ENCODE measurements around the gene OTUD7B. TPM values are rescaled to one million over a fixed set of nuclear protein-coding genes. Genes with fewer than 3 reads are reported as not detected.

Gene OTUD7B
- total and polyA plus RNA-seq, 9 of the 15 experiments (the other 6 are each of a cell fraction or from before 2014, with no cell fraction given) = 0.96 to 18.8 (median 7.4) TPM

DNA sequence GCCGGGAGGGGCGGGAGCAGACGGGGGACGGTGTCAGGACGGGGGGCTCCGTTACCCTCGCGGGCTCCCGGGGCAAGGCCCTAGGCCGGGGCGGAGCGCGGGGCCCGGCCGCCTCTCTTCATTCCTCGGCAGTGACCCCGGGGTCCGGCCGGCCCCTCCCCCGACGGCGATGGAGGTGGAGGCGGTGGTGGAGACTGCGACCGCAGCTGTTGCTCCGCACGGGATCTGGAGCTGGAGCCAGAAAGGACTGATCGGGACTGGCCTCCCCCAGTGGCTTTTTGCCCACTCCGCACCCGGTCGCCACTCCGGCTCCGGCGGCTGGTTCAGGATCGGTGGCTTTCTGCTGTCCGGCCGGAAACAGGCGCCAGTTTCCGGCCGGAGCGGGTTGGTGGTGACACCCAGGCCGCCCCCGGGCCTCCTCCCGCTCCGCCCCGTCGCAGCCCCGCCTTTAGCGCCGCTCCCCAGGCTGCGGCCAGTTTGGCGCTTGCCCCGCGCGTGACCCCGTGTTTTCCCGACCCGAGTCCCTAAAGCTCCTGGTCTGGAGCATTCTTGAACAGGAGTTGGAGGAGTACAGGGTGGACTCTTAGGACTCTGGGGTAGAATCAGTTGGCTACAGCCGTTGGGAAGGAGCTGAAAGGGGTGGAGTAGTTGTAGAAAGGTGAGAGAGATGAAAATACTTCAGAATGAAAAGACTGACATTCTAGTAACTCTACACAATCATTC, at the start of gene OTUD7B (continued):
- TF ChIP-seq ESRRB (CRISPR knock-in tag; IDR thresholded peaks at IDR 0.05; ENCODE audit: borderline replicate concordance) = no peak
- TF ChIP-seq, protein P1, sequence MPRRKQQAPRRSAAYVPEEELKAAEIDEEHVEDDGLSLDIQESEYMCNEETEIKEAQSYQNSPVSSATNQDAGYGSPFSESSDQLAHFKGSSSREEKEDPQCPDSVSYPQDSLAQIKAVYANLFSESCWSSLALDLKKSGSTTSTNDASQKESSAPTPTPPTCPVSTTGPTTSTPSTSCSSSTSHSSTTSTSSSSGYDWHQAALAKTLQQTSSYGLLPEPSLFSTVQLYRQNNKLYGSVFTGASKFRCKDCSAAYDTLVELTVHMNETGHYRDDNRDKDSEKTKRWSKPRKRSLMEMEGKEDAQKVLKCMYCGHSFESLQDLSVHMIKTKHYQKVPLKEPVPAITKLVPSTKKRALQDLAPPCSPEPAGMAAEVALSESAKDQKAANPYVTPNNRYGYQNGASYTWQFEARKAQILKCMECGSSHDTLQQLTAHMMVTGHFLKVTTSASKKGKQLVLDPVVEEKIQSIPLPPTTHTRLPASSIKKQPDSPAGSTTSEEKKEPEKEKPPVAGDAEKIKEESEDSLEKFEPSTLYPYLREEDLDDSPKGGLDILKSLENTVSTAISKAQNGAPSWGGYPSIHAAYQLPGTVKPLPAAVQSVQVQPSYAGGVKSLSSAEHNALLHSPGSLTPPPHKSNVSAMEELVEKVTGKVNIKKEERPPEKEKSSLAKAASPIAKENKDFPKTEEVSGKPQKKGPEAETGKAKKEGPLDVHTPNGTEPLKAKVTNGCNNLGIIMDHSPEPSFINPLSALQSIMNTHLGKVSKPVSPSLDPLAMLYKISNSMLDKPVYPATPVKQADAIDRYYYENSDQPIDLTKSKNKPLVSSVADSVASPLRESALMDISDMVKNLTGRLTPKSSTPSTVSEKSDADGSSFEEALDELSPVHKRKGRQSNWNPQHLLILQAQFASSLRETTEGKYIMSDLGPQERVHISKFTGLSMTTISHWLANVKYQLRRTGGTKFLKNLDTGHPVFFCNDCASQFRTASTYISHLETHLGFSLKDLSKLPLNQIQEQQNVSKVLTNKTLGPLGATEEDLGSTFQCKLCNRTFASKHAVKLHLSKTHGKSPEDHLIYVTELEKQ (CRISPR knock-in tag; IDR thresholded peaks at IDR 0.05) = no peak
- peak; percentile 82 for TF ChIP-seq BHLHE40 (IDR thresholded peaks at IDR 0.05; ENCODE audit: low read length)
- peak; percentile 16; the same call in 1 of the 2 replicates for TF ChIP-seq TCF3 (CRISPR knock-in tag; IDR thresholded peaks at IDR 0.05)
- TF ChIP-seq ZNF41 (CRISPR knock-in tag; conservative IDR thresholded peaks at IDR 0.05) = no peak
- TF ChIP-seq, protein P2, sequence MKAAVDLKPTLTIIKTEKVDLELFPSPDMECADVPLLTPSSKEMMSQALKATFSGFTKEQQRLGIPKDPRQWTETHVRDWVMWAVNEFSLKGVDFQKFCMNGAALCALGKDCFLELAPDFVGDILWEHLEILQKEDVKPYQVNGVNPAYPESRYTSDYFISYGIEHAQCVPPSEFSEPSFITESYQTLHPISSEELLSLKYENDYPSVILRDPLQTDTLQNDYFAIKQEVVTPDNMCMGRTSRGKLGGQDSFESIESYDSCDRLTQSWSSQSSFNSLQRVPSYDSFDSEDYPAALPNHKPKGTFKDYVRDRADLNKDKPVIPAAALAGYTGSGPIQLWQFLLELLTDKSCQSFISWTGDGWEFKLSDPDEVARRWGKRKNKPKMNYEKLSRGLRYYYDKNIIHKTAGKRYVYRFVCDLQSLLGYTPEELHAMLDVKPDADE (conservative IDR thresholded peaks at IDR 0.05; ENCODE audit: control insufficient read depth, low read depth, low read length) = peak; percentile 85
- no peak for TF ChIP-seq ILK (tag; IDR thresholded peaks at IDR 0.05; ENCODE audit: borderline replicate concordance, low read depth)
- no peak for TF ChIP-seq POLR3A (IDR thresholded peaks at IDR 0.05; ENCODE audit: borderline replicate concordance, extremely low read depth, insufficient read depth, insufficient read length)
- no peak for TF ChIP-seq ZNF583 (CRISPR knock-in tag; IDR thresholded peaks at IDR 0.05)
- TF ChIP-seq GTF2F1 (IDR thresholded peaks at IDR 0.05; ENCODE audit: low read depth, low read length) = peak; percentile 81; the same call in 1 of the 2 replicates
- TF ChIP-seq, protein P3, sequence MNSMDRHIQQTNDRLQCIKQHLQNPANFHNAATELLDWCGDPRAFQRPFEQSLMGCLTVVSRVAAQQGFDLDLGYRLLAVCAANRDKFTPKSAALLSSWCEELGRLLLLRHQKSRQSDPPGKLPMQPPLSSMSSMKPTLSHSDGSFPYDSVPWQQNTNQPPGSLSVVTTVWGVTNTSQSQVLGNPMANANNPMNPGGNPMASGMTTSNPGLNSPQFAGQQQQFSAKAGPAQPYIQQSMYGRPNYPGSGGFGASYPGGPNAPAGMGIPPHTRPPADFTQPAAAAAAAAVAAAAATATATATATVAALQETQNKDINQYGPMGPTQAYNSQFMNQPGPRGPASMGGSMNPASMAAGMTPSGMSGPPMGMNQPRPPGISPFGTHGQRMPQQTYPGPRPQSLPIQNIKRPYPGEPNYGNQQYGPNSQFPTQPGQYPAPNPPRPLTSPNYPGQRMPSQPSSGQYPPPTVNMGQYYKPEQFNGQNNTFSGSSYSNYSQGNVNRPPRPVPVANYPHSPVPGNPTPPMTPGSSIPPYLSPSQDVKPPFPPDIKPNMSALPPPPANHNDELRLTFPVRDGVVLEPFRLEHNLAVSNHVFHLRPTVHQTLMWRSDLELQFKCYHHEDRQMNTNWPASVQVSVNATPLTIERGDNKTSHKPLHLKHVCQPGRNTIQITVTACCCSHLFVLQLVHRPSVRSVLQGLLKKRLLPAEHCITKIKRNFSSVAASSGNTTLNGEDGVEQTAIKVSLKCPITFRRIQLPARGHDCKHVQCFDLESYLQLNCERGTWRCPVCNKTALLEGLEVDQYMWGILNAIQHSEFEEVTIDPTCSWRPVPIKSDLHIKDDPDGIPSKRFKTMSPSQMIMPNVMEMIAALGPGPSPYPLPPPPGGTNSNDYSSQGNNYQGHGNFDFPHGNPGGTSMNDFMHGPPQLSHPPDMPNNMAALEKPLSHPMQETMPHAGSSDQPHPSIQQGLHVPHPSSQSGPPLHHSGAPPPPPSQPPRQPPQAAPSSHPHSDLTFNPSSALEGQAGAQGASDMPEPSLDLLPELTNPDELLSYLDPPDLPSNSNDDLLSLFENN (IDR thresholded peaks at IDR 0.05; ENCODE audit: low read depth in 2 of 2, low read length in 2 of 2) = 0 out of 4 replicates have a peak, but pooled peaks of 1 of the 2 experiments have one; percentile 14
- TF ChIP-seq PHF20 (IDR thresholded peaks at IDR 0.05; ENCODE audit: partially characterized antibody) = peak; percentile 68
- no peak for TF ChIP-seq ZNF143 (CRISPR knock-in tag; IDR thresholded peaks at IDR 0.05)
- TF ChIP-seq ZKSCAN8 (CRISPR knock-in tag; IDR thresholded peaks at IDR 0.05) = no peak
- TF ChIP-seq TCF7 (IDR thresholded peaks at IDR 0.05; ENCODE audit: borderline replicate concordance) = no peak; the same call in 1 of the 2 replicates
- no peak for TF ChIP-seq ZNF354B (CRISPR knock-in tag; IDR thresholded peaks at IDR 0.05)
- TF ChIP-seq COPS2 (conservative IDR thresholded peaks at IDR 0.05) = no peak
- TF ChIP-seq, protein P4, sequence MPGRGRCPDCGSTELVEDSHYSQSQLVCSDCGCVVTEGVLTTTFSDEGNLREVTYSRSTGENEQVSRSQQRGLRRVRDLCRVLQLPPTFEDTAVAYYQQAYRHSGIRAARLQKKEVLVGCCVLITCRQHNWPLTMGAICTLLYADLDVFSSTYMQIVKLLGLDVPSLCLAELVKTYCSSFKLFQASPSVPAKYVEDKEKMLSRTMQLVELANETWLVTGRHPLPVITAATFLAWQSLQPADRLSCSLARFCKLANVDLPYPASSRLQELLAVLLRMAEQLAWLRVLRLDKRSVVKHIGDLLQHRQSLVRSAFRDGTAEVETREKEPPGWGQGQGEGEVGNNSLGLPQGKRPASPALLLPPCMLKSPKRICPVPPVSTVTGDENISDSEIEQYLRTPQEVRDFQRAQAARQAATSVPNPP (IDR thresholded peaks at IDR 0.05; ENCODE audit: borderline replicate concordance, insufficient read depth, insufficient read length) = no peak

Measured in K562 (cell line).